Neural progenitor cell (in vitro differentiated cells): ENCODE results near the gene MEX3B. TPM values are rescaled to one million over a fixed set of nuclear protein-coding genes. Genes with fewer than 3 reads are reported as not detected.
A peak's percentile ranks its signal among the peaks of the same experiment; 100 is the strongest.
"Not testable (repeated sequence)": the region's sequence is repeated elsewhere in the genome, so short reads cannot be mapped to it uniquely, and the experiment has no call there.

Experiments used
- DNase-seq: peaks from one replicate; pipeline ENCODE4 v3.0.0-alpha.2; 2016; ENCODE audit warnings: low spot score
- H2AFZ ChIP-seq: fragments of 200-600 bp; sonication (generic); replicated peaks from 2 replicates; pipeline ENCODE4 v1.6.1; 2016; ENCODE audit warnings: antibody characterized with exemption
- H3F3A ChIP-seq: fragments of 200-600 bp; sonication (generic); 2 replicates; pipeline ENCODE4 v1.6.1; 2016; ENCODE audit warnings: antibody characterized with exemption, low read depth
- H3K27ac ChIP-seq: fragments of 200-600 bp; sonication (generic); 2 replicates; pipeline ENCODE4 v1.5.1; 2016; ENCODE audit warnings: mild to moderate bottlenecking
- H3K27me3 ChIP-seq: fragments of 200-600 bp; sonication (generic); 2 replicates; pipeline ENCODE4 v1.6.1; 2016; ENCODE audit warnings: mild to moderate bottlenecking, moderate library complexity
- H3K36me3 ChIP-seq: fragments of 200-600 bp; sonication (generic); 2 replicates; pipeline ENCODE4 v1.5.1; 2016
- H3K4me1 ChIP-seq: fragments of 200-600 bp; sonication (generic); 2 replicates; pipeline ENCODE4 v1.6.1; 2016; ENCODE audit warnings: mixed run types
- H3K4me2 ChIP-seq: fragments of 200-600 bp; sonication (generic); 2 replicates; pipeline ENCODE4 v1.6.1; 2016
- H3K4me3 ChIP-seq: fragments of 200-600 bp; sonication (generic); 2 replicates; pipeline ENCODE4 v1.5.1; 2016
- H3K79me2 ChIP-seq: fragments of 200-600 bp; sonication (generic); 2 replicates; pipeline ENCODE4 v1.6.1; 2016; ENCODE audit warnings: low read depth
- H3K9ac ChIP-seq: fragments of 200-600 bp; sonication (generic); 2 replicates; pipeline ENCODE4 v1.6.1; 2016
- H3K9me3 ChIP-seq: fragments of 200-600 bp; sonication (generic); 2 replicates; pipeline ENCODE4 v1.5.1; 2016; ENCODE audit warnings: low read depth
- H4K20me1 ChIP-seq: fragments of 200-600 bp; sonication (generic); 2 replicates; pipeline ENCODE4 v1.6.1; 2016; ENCODE audit warnings: low read depth
- H3K27ac Mint-ChIP-seq: 3 replicates; pipeline ENCODE4 v1.8.0; 2021; ENCODE audit warnings: mixed read lengths
- H3K27me3 Mint-ChIP-seq: 2 replicates; pipeline ENCODE4 v1.8.0; 2022; ENCODE audit warnings: low read depth, mild to moderate bottlenecking, inconsistent platforms, moderate library complexity, mixed read lengths; ENCODE audit not compliant: insufficient read depth
- H3K36me3 Mint-ChIP-seq: 3 replicates; pipeline ENCODE4 v1.8.0; 2021; ENCODE audit warnings: mixed read lengths
- H3K4me1 Mint-ChIP-seq: 3 replicates; pipeline ENCODE4 v1.8.0; 2021; ENCODE audit warnings: mixed read lengths
- H3K4me3 Mint-ChIP-seq: 3 replicates; pipeline ENCODE4 v1.8.0; 2021; ENCODE audit warnings: mild to moderate bottlenecking, moderate library complexity, mixed read lengths
- H3K9me3 Mint-ChIP-seq: 3 replicates; pipeline ENCODE4 v1.8.0; 2020; ENCODE audit warnings: mixed read lengths
- CTCF ChIP-seq: fragments of 200-600 bp; sonication (generic); IDR thresholded peaks from 2 replicates; pipeline ENCODE4 v1.5.1; 2017; ENCODE audit warnings: antibody characterized with exemption, mild to moderate bottlenecking
- EZH2 ChIP-seq: fragments of 200-600 bp; sonication (generic); IDR thresholded peaks from 2 replicates; pipeline ENCODE4 v1.6.1; 2017; ENCODE audit warnings: antibody characterized with exemption, mild to moderate bottlenecking, moderate library complexity
- EZH2phosphoT487 ChIP-seq: fragments of 200-600 bp; sonication (generic); IDR thresholded peaks from 2 replicates; pipeline ENCODE4 v1.6.1; 2017; ENCODE audit warnings: antibody characterized with exemption
- total RNA-seq: library from RNA; depleted of rRNA; stranded (reverse); fragments of >200 nt; gene quantifications from 2 replicates; pipeline ENCODE4 v1.2.3, GENCODE V29; 2015; ENCODE audit warnings: low replicate concordance

The MEX3B gene
- total RNA-seq, 1 donor from 2014 or later: 29.5 TPM

GRCh38 chr15:82039871-82040270 is 5.9 kb downstream of the MEX3B start:
- H3K4me3 ChIP-seq: no peak overlapping the region
- no peak overlapping the region for H3K4me3 Mint-ChIP-seq

DNA sequence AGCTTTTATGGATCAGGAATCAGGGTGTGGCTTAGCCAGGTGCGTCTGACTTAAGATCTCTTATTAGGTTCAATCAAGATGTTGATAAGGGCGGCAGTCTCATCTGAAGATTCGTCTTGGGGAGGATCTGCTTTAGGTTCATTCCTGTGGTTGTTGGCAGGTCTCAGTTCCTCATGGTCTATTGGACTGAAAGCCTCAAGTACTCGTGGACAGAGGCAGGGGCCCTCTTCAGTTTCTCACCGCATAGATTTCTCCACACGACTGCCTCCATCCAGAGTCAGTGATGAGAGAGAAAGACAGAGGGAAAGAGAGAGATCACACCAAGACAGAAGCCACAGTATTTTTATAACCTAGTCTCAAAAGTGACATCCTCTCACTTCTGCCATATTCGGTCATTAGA is 9.4 kb downstream of the MEX3B start:
- no peak overlapping the region for H3K4me3 ChIP-seq
- H3K4me1 ChIP-seq: peaks cover 5% of the 10 kb centered on the region
- no peak for TF ChIP-seq CTCF
- TF ChIP-seq EZH2: no peak
- no peak for TF ChIP-seq EZH2phosphoT487
- H3K27ac Mint-ChIP-seq: no peak overlapping the region
- peaks cover 2% of the 10 kb centered on the region for H3K27me3 Mint-ChIP-seq
- H3K4me1 Mint-ChIP-seq: peaks cover 8% of the 10 kb centered on the region
- H3K9ac ChIP-seq: no peak overlapping the region
- H3K36me3 Mint-ChIP-seq: peaks cover 7% of the 10 kb centered on the region
- peaks cover 4% of the 10 kb centered on the region for H3K79me2 ChIP-seq
- H3K4me3 Mint-ChIP-seq: no peak overlapping the region
- H3K36me3 ChIP-seq: no peaks in the 10 kb centered on the region
- no peaks in the 10 kb centered on the region for H3K9me3 ChIP-seq
- DNase-seq: no peak
- H3K27ac ChIP-seq: no peak overlapping the region
- no peak overlapping the region for H2AFZ ChIP-seq
- H3F3A ChIP-seq: peaks cover 11% of the 10 kb centered on the region
- no peak overlapping the region for H3K4me2 ChIP-seq
- peaks cover 23% of the 10 kb centered on the region for H4K20me1 ChIP-seq
- no peaks in the 10 kb centered on the region for H3K27me3 ChIP-seq
- no peaks in the 10 kb centered on the region for H3K9me3 Mint-ChIP-seq

More at GRCh38 chr15:82039871-82040270, 5.9 kb downstream of the MEX3B start:
- peaks cover 38% of the 10 kb centered on the region for H3K79me2 ChIP-seq
- peaks cover 10% of the 10 kb centered on the region for H3K36me3 ChIP-seq
- H4K20me1 ChIP-seq: peaks cover 57% of the 10 kb centered on the region
- peaks cover 15% of the 10 kb centered on the region for H3K36me3 Mint-ChIP-seq
- H2AFZ ChIP-seq: no peak overlapping the region
- peaks cover 33% of the 10 kb centered on the region for H3K4me1 ChIP-seq
- H3K4me1 Mint-ChIP-seq: peaks cover 24% of the 10 kb centered on the region
- H3K27ac ChIP-seq: no peak overlapping the region
- TF ChIP-seq CTCF (no peak), EZH2phosphoT487 (no peak), EZH2 (no peak)
- peaks cover 27% of the 10 kb centered on the region for H3F3A ChIP-seq
- H3K9ac ChIP-seq: no peak overlapping the region
- peaks cover 6% of the 10 kb centered on the region for H3K27me3 Mint-ChIP-seq
- no peaks in the 10 kb centered on the region for H3K9me3 Mint-ChIP-seq
- no peak overlapping the region for H3K27ac Mint-ChIP-seq
- H3K4me2 ChIP-seq: no peak overlapping the region
- H3K9me3 ChIP-seq: no peaks in the 10 kb centered on the region
- DNase-seq: no peak
- no peaks in the 10 kb centered on the region for H3K27me3 ChIP-seq

DNA sequence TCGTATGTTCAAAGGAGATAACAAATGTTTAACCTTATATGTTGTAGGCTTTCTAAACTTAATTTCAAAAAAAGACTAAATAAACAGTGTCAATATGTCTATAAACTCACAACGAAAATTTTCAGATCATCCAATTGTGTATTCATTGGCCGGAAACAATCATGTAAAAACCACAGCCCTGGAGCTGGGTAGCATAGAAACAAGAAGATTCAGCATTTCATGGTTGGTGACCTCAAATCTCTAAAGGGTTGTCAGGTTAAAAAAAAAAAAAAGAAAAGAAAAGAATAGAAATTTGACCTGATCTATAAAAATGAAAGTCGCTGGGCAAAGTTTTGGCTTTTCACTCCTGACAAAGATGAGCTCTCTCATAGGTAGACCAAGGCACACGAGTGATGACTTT is 13.9 kb downstream of the MEX3B start:
- no peak overlapping the region for H3K9ac ChIP-seq
- H2AFZ ChIP-seq: no peak overlapping the region
- H3K36me3 ChIP-seq: no peaks in the 10 kb centered on the region
- H3K27me3 Mint-ChIP-seq: peaks cover 2% of the 10 kb centered on the region
- H3K27me3 ChIP-seq: no peaks in the 10 kb centered on the region
- H3K4me3 Mint-ChIP-seq: no peak overlapping the region
- H3K27ac ChIP-seq: no peak overlapping the region
- no peak overlapping the region for H3K27ac Mint-ChIP-seq
- DNase-seq: no peak
- H3K36me3 Mint-ChIP-seq: peaks cover 7% of the 10 kb centered on the region
- no peak overlapping the region for H3K4me3 ChIP-seq
- no peaks in the 10 kb centered on the region for H4K20me1 ChIP-seq
- no peaks in the 10 kb centered on the region for H3K9me3 Mint-ChIP-seq
- no peaks in the 10 kb centered on the region for H3K4me1 Mint-ChIP-seq
- no peaks in the 10 kb centered on the region for H3F3A ChIP-seq
- no peaks in the 10 kb centered on the region for H3K9me3 ChIP-seq
- H3K4me1 ChIP-seq: no peaks in the 10 kb centered on the region
- no peak overlapping the region for H3K4me2 ChIP-seq
- TF ChIP-seq EZH2 (no peak), EZH2phosphoT487 (no peak), CTCF (no peak)
- no peaks in the 10 kb centered on the region for H3K79me2 ChIP-seq

DNA sequence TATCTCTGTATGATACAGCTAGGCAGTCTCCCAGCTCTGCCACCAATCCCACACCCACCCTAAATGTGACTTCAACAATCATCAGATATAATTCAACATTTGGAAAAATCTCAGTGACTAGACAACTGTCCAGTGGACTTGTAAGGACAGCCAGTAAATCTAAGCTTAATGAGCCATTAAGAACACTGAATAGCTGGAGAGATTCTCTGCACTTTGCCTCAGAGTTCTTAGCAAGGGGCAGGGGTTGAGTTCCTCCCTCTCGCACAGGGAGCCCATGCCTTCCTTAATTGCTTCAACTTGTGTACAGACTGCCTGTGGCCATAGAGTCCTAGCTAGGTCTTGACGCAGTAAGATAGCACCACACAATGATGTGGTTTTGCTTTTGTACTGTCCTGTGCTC is 15.6 kb downstream of the MEX3B start:
- H3K4me2 ChIP-seq: no peak overlapping the region
- H3K4me1 Mint-ChIP-seq: no peaks in the 10 kb centered on the region
- H3K4me1 ChIP-seq: no peaks in the 10 kb centered on the region
- TF ChIP-seq EZH2 (no peak), EZH2phosphoT487 (no peak), CTCF (no peak)
- no peaks in the 10 kb centered on the region for H3K27me3 ChIP-seq
- H2AFZ ChIP-seq: no peak overlapping the region
- peaks cover 2% of the 10 kb centered on the region for H3K27me3 Mint-ChIP-seq
- no peak overlapping the region for H3K9ac ChIP-seq
- H3K36me3 Mint-ChIP-seq: peaks cover 3% of the 10 kb centered on the region
- no peak overlapping the region for H3K4me3 ChIP-seq
- H3K9me3 ChIP-seq: no peaks in the 10 kb centered on the region
- no peaks in the 10 kb centered on the region for H3K36me3 ChIP-seq
- H3K4me3 Mint-ChIP-seq: no peak overlapping the region
- no peaks in the 10 kb centered on the region for H3F3A ChIP-seq
- no peaks in the 10 kb centered on the region for H3K9me3 Mint-ChIP-seq
- no peaks in the 10 kb centered on the region for H4K20me1 ChIP-seq
- no peaks in the 10 kb centered on the region for H3K79me2 ChIP-seq
- no peak overlapping the region for H3K27ac Mint-ChIP-seq
- no peak overlapping the region for H3K27ac ChIP-seq
- DNase-seq: peak; percentile 19

- not testable (repeated sequence) for H3K9ac ChIP-seq, H3K27me3 ChIP-seq, H3K79me2 ChIP-seq, H3K4me1 Mint-ChIP-seq, H3K36me3 ChIP-seq, H3K27ac Mint-ChIP-seq, DNase-seq, H3K4me1 ChIP-seq, H3K27ac ChIP-seq, H2AFZ ChIP-seq, H3K9me3 ChIP-seq, H3K4me3 ChIP-seq, H4K20me1 ChIP-seq, H3K4me2 ChIP-seq, H3K4me3 Mint-ChIP-seq, H3K36me3 Mint-ChIP-seq, H3K27me3 Mint-ChIP-seq, H3F3A ChIP-seq, H3K9me3 Mint-ChIP-seq
These were observed 17.7 kb downstream of the MEX3B start for GRCh38 chr15:82028163-82028562.
